HG02588 (cell line): ENCODE measurements around the gene HDAC11.

ENCODE experiments used
- ATAC-seq: cut with Tn5 transposase; IDR thresholded peaks from one replicate; pipeline ENCODE4 v1.9.1; 2021; ENCODE audit warnings: mild to moderate bottlenecking, moderate library complexity; ENCODE audit not compliant: unreplicated experiment

Gene HDAC11

GRCh38 chr3:13506680-13507079, 26.6 kb downstream of the HDAC11 start:
- no peak for ATAC-seq

DNA sequence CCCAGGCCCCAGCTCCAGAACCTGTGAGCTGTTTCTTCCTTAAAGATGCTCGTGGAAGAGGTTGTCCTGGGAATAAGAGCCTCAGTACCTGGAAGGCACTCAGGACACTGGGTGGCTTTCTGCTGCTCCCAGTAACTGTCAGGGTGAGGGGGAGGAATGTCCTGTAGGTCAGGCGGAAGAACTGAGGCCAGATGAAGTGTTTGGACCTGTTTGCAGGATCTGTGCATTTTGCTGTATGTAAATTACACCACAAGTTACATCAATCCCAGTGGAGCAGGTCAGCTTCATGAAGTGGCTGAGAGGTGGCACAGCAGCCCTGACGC, 27.1 kb downstream of the HDAC11 start:
- ATAC-seq, result no peak

DNA sequence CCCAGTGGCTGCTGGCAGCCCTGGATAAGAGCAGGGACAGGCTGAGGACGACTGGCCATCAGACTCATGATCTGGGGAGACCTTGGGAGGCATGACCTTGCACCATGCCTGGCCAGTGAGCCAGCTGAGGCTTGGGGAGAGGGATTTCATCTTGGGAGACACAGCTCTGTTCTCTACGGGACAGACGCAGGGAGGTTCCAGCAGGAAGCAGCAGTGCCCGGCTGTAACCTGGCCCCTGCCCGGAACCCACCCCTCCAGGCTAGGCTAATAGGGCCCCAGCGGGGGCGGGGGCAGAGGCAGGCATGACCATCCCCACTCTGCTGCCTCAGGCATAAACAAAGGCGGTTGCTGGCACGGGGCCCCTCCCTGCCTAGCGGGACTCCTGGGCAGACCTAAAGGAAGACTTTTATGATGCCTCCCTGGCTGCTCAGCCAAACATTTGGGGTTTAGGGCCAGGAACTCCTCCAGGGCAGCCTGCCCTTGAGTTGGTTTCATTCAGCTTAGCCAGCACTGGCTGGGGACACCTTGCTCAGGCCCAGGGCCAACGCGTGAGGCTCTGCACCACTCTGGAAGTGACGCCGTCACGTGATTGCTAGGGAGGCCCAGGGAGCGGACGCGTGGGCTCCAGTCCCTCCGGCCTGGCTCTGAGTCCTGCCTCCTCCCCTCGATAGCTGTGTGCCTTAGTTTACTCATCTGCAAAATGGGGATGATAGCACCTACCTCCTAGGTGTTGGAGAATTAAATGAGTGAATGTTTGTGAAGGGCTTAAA, 27.6 kb downstream of the HDAC11 start:
- ATAC-seq, result no peak

DNA sequence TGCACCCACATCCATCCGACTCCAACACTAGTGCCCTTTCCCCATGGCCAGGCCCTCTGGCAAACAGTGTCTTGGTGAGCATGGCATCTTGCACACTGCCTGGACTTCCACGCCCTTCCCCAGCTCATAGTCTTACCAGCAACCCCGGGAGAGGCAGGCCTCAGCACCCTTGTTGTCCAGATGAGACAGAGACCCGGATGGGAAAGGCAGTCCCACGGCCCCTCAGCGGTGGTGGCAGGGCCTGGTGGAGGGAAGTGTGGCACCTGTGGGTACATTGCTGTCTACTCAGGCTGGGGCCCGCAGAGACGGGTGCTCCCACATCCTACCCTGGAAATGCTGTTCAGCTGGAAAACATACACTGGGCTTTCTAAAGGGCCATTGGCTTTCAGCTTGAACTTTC, 28.4 kb downstream of the HDAC11 start:
- no peak for ATAC-seq

- no peak for ATAC-seq
Measured at GRCh38 chr3:13509059-13509815, 29.1 kb downstream of the HDAC11 start.

- no peak for ATAC-seq
Measured at GRCh38 chr3:13509816-13510192, 29.7 kb downstream of the HDAC11 start.

GRCh38 chr3:13512451-13512850, 32.3 kb downstream of the HDAC11 start:
- no peak for ATAC-seq

- no peak for ATAC-seq
Measured at GRCh38 chr3:13513051-13513912, 33.2 kb downstream of the HDAC11 start.

- no peak for ATAC-seq
Measured at GRCh38 chr3:13513913-13514517, 33.9 kb downstream of the HDAC11 start.

DNA sequence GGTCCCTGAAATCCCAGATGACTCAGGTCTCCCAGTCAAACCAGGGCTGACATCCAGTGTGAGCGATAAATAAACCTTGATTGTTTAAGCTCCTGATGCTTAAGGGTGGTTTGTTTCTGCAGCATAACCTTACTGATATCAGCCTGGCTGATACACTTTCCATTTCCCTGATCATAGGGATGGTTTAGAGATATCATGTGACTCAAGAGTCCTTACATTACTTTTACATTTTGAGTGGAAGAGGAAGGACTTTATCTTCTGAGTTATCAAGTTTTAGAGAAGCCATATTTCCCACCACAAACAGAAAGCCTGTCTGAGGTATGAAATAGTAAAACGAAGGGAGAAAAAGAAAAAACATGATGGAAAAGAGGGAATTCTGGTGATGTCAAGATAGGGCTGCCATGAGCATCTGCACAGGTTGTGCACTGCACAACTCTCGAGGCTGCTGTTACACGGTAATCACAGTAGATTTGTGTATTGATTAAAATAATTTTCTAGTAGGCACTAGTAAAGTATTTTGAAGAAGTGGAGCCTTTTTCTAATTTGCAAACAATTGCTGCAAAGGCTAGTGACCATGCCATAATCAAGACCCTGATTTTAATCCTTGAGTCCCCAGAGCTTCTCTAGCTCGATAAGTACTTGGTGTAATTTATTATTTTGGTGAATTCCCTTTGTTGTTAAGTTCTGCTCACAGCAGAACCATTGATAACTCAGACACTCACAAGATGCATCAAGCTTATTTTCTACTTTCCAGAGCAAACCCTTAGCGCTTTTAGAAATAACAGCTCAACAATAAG, 34.7 kb downstream of the HDAC11 start:
- ATAC-seq, result no peak

DNA sequence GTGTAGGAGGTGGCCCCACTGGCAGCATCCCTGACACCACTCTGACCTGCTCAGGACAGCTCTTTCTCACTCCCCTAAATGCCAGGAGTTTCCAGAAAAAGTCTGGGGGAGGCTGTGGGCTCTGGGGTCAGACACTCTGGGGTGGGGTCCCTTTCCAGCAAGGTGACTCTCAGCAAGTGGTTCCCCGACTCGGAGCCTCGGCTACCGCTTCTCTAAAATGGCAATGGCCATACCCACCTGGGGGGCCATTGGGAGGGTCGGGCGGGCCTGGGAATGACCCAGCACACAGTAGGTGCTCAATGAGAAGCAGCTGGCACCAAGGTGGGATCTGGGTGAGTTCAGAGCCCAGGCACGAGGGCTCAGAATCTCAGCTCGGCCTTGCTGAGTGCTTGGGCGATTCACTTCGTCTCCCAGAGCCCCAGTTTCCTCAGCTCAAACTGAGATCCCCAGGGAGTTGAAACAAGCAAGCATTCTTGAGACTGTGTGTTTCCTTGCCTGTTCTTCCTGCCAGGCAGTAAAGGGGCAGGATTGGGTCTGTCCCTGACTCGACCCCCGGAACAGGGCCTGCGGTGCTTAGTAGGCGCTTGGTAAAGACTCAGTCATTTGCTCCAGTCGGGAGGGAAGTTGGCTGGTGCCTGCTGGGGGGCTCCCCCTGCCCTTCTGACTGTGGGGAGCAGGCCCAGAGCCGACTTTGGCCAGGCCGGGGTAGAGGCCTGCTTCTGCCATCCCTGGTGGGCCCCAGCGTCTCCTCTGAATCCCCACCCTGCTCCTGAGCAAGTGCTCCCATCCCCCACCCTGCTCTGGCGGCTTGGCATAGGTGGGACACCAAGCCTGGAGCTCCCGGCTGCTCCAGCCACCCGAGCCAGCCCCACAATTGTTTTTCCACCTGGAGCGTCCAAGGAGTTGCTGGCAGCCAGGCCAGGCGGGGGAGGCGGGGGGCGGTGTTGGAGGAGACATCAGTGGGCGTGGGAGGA, 36.0 kb downstream of the HDAC11 start:
- ATAC-seq, result no peak

DNA sequence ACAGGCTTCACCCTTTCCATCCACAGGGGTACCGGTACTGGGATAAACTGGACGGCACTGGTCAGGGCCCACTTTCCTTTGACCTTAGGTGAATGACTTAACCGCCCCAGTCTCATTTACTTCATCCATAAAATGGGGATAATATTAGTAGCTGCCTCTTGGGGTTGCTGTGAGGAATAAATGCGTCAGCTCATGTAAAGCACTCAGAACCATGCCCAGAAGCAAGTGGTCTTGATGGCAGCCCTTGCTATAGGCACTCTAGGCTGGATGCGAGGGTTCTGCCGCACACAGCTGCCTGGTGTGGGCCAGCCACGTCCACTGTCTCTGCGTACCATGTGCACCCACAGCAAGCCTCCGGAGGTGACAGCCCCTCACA, 36.6 kb downstream of the HDAC11 start:
- no peak for ATAC-seq

DNA sequence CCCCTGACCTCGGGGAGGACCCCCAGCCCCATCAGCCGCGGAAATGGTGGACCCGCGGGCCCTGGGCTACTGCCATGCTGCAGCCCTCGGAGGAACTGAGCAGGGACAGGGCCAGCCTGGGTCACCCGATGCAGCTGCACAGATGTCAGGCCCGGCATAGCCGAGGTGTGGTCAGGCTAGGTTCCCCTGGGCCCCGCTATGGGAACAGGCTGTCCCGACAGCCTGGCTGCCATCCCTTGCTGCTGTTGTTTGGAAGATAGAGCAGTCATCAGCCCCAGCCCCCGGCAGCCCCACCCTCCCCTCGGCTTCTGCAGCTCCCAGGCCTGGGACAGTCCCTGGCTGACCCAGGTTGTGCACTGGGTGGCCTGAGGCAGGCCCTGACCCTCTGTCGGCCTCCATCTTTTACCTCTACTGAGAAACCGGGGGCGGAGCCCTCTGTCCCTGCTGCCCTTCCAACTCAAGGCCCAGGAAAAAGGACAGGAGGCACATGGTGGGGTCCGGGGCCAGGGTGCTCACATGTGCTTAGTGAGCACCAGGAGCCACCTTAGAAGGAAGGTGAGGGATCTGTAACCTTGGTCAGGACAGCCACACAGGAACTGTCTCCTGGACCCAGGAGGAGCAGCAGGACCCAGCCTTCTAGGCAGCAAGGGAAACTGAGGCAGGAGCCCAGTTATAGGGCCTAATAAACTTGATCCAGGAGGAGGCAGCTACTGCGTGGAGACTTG, 37.3 kb downstream of the HDAC11 start:
- no peak for ATAC-seq

GRCh38 chr3:13518516-13518953, 38.4 kb downstream of the HDAC11 start:
- ATAC-seq, result no peak

GRCh38 chr3:13519006-13519791, 39.1 kb downstream of the HDAC11 start:
- ATAC-seq, result no peak

- no peak for ATAC-seq
Measured at GRCh38 chr3:13520326-13520880, 40.3 kb downstream of the HDAC11 start.

DNA sequence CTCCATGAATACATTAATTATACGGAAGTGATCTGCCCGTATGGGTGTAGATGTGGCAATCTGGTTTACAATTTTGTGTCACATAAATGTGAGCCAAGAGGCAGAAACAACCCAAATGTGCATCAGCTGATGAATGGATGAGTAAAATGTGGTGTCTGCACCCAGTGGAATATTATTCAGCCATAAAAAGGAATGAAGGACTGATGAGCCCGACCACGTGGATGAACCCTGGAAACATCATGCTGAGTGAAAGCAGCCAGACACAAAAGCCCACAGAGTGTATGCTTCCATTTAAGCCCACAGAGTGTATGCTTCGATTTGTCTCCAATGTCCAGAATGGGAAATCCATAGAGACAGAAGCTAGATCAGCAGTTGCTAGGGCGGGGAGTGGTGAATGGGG, 41.2 kb downstream of the HDAC11 start:
- ATAC-seq, result no peak
